Skin of body (tissue), 2 donors: ENCODE measurements around the gene ACTA2. TPM values are rescaled to one million over a fixed set of nuclear protein-coding genes. Genes with fewer than 3 reads are reported as not detected.
"Not testable (repeated sequence)": the region's sequence is repeated elsewhere in the genome, so short reads cannot be mapped to it uniquely, and the experiment has no call there.

ENCODE experiments used
- DNase-seq: peaks from one replicate; lab custom pipeline; 2025; lab: John Stamatoyannopoulos, UW
- total RNA-seq: library from RNA; depleted of rRNA; stranded (reverse); fragments of >200 nt; gene quantifications from one replicate; pipeline ENCODE4 v1.2.3, GENCODE V29; 2014

ACTA2 gene
- total RNA-seq, 1 donor from 2014 or later, result 222 TPM

- DNase-seq, result no peak
Measured at GRCh38 chr10:88949912-88950837, 2.4 kb downstream of the ACTA2 start.

DNA sequence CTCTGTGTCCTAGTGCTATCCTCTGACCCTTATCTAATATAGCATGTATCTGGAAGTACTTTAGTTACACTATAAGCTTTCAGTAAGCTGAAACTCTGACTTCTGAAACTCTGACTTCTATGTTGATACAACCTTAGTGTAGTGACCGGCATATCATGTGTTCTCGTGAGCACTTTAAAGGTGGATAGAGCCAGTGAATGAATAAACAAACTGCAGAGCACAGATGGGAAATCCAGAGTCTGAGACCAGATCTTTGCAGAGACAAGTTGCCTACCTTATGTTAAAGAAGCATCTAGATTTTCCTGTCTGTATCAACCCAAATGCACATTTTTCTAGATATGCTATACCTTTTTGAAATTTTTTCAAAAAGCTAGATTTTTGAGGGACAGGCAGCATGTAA lies 3.5 kb downstream of the ACTA2 start:
- DNase-seq, result no peak

DNA sequence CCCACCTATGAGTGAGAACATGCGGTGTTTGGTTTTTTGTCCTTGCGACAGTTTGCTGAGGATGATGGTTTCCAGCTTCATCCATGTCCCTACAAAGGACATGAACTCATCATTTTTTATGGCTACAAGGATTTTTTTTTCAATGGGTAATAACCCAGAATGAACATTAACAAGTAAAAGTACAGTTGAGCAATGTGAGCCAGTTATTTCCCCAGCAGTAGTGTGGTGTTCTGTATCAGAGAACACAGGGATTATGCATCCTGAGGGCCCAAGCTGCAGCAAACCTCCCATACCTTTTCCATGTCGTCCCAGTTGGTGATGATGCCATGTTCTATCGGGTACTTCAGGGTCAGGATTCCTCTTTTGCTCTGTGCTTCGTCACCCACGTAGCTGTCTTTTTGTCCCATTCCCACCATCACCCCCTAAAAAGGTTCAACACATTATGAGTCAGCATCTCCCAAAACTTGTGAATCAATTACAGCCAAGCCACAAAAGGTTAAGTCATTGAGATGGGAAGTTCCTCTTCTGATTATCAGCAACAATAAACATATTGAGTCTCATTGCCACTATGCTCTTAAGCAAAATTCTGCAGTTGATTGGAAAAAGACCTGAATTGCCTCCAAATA lies 5.5 kb downstream of the ACTA2 start:
- no peak for DNase-seq

DNA sequence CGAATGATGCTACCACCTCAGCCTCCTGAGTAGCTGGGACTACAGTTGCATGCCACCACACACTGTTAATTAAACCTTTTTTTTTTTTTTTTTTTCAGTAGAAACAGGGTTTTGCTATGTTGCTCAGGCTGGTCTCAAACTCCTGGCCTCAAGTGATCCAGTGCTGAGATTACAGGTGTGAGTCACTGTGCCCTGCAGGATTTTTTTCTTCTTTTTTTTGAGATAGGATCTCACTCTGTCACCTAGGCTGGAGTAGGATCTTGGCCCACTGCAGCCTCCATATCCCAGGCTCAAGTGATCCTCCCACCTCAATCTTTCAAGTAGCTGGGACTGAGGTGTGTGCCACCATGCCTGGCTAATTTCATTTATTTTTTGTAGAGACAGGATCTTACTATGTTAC lies 6.4 kb downstream of the ACTA2 start:
- no peak for DNase-seq

- DNase-seq, result no peak
Measured at GRCh38 chr10:88944813-88945212, 7.8 kb downstream of the ACTA2 start.

DNA sequence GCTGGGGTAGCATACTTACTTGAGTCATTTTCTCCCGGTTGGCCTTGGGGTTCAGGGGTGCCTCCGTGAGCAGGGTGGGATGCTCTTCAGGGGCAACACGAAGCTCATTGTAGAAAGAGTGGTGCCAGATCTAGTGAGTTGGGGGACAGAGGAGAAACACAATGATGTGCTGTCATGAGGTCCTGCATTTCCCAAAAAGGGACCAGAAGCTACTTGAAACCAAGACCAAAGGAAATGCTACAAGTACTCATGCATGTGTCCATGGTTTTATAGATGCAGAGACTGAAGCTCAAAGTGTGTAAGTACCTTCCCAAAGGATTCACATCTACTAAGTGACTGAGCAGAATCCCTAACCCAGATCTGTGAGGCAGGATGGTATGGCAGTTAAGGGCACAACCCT lies 8.8 kb downstream of the ACTA2 start:
- no peak for DNase-seq

DNA sequence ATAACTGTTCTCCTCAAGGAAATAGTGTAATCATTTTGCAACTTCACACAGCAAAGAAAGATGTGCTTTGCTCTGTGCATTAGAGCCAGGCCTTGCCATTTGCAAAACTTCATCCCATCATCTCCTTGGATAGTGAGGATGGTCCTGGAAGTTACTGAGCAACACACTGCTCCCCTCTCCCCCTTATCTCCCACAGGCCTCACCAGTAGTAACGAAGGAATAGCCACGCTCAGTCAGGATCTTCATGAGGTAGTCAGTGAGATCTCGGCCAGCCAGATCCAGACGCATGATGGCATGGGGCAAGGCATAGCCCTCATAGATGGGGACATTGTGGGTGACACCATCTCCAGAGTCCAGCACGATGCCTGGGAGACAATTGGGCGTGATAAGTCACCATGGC lies 11.5 kb downstream of the ACTA2 start:
- no peak for DNase-seq

- no peak for DNase-seq
Measured at GRCh38 chr10:88938938-88939337, 13.6 kb downstream of the ACTA2 start.

- DNase-seq, result no peak
Measured at GRCh38 chr10:88938039-88938438, 14.5 kb downstream of the ACTA2 start.

GRCh38 chr10:88936656-88937055 lies 15.9 kb downstream of the ACTA2 start:
- DNase-seq, result no peak

DNA sequence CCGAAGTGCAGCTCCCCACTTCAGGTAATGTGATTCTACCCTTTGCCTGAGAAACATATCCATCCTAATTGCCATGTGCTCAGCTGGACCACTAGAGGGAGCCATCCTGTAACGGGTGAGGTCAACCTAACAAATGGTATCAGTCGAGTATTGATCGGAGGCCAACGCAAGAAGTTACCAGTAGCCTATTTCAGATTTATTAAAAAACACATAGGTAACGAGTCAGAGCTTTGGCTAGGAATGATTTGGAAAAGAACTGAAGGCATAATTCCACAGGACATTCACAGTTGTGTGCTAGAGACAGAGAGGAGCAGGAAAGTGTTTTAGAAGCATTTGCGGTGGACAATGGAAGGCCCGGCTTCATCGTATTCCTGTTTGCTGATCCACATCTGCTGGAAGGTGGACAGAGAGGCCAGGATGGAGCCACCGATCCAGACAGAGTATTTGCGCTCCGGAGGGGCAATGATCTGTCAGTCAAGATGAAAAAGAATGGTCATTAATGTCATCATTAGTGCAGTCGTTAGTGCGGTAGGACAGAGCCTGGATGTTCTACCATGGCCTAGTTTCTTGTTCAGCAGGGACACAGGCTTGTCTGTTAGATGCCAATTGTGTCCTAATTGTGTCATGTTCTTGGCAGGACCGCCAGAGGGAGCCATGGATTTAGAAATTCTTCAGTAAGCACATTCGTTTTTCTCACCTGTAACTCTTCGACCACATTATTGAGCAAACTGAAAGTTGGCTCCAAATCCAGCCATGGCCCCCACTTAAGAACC lies 17.5 kb downstream of the ACTA2 start:
- peak; percentile 86 for DNase-seq

GRCh38 chr10:88933564-88933963 lies 19.0 kb downstream of the ACTA2 start:
- DNase-seq, result no peak

DNA sequence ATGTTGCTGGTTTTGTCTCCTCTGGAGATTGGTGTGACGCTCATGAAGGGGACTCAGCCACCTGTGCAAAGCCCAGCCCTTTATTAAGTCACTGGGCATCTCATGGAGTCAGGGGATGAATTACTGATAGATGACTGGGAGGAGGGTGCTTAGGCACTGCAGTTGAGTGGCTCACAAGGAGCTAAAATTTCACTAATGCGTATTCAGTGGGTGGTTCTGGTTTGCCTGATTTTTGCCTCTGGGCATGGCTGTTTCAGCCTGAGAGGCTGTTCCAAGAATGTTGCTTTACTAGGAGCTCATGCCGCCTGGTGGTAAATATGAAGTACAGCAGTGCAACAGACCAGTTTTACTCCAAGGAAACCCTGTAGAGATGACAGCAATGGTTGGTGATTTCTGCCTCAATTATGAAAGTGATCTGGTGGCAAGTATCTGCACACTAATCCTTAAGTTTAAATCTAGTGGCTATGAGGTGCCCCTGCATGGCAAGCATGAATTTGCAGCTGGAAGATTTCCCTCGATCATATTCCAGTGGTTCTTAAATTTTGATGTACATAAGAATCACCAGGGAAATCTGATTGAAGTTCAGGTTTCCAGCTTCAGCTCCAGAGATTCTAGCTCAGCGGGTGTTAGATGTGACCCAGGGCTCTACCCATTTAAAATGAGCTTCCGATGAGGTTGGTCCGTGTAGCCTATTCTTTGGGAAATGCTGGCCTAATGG lies 19.9 kb downstream of the ACTA2 start:
- peak; percentile 73 for DNase-seq

- DNase-seq, result not testable (repeated sequence)
Measured at GRCh38 chr10:88932029-88932428, 20.5 kb downstream of the ACTA2 start.

GRCh38 chr10:88931548-88931947 lies 21.0 kb downstream of the ACTA2 start:
- DNase-seq, result no peak

DNA sequence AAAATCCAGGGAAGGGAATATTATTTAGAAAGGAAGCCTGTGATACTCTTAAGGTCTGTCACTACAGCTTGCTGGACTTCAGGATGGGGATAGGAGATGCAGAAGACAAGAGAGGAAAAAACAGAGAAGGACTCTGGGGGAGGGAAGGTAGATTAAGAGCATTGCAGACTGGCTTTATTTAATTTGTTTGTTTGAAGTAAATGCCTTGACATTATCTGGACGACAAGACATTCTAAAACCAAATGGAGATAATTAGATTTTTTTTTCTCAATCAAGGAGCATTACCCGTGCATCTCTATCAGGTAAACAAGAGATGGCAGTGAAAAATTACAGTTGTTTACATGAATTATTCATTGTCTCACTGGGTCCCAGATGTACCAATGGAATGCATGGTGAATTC lies 24.3 kb downstream of the ACTA2 start:
- DNase-seq, result no peak

GRCh38 chr10:88927416-88927690 lies 25.2 kb downstream of the ACTA2 start:
- DNase-seq, result no peak

- peak; percentile 97 for DNase-seq
Measured at GRCh38 chr10:88926566-88927415, 25.8 kb downstream of the ACTA2 start.

DNA sequence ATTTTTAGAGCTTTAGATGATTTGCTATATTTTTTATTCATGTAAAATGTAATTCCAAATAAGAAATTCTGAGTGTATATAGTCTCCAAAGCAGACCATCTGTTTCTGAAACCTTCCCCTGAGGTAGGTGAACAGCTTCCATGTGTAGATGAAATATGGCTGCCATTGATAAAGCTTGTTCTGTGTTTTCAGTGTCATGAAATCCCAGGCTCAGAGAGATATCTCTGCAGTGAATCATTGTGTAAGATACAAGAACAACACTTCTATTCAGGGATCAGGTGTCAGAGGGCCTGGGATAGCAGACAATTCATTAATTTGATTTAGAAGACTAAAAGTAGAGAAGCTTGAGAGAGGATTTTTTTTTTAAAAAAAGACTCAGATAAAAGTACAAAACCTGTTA lies 29.1 kb downstream of the ACTA2 start:
- DNase-seq, result no peak

- DNase-seq, result no peak
Measured at GRCh38 chr10:88922041-88922440, 30.5 kb downstream of the ACTA2 start.
